ENCODE data around the gene RPS19. TPM values are rescaled to one million over a fixed set of nuclear protein-coding genes. Genes with fewer than 3 reads are reported as not detected.

Gene RPS19
- total RNA-seq, 1 experiment from 2014 or later: 3,020 TPM

DNA sequence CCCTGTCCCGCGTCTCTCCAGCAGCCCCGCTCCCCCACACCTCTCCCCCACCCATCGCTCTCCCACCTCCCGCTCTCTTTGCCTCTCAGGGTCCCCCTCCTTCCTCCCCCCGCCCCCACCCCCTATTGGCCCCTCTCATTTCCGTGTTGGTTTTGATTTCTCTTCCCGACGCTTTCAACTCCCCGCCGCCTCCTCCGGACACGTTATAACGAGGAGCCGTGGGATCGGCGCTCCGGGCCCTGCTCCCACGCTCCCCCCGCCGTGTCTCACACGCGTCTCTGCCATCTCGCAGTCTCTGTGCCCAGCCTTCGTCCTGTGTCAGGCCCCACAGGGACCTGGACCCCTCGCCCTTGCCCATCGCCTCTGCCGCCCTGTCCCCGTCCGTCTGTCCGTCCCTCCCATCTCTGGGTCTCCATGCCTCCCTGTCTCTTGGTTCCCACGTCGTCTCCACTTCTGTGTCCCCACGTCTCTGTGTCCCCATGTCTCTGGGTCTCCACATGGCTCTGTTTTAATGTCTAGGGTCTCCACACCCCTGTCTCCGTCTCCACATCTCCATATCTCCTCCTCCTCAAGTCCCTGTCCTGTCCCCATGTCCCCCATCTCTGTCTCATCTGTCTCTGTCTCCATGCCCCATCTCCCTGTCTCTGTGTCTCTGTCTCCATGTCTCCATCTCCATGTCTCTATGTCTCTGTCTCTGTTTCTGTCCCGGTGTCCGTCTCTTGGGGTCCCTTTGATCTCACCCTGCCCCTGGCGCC is 55.1 kb downstream of the RPS19 start:
- ATAC-seq: no peak
- no peaks in the 10 kb centered on the region for H3K9me3 ChIP-seq (ENCODE audit: control insufficient read depth in 1 of 2, insufficient read depth in 1 of 2, low read depth in 1 of 2, low read length in 2 of 2)
- POLR2A ChIA-PET: no interaction called here
- H3K9me2 ChIP-seq (ENCODE audit: insufficient read depth): no peaks in the 10 kb centered on the region
- no peak overlapping the region for H2AFZ ChIP-seq (ENCODE audit: low read depth, low read length, poor library complexity, severe bottlenecking)
- no peaks in the 10 kb centered on the region for H3K4me1 ChIP-seq (ENCODE audit: control insufficient read depth in 1 of 2, insufficient read depth in 2 of 2, low read length in 2 of 2)
- no peak for TF ChIP-seq SRF (IDR thresholded peaks at IDR 0.05; ENCODE audit: low read depth)
- no peak for TF ChIP-seq EGR1 (IDR thresholded peaks at IDR 0.05; ENCODE audit: low read depth)
- TF ChIP-seq TCF7L2 (IDR thresholded peaks at IDR 0.05; ENCODE audit: borderline replicate concordance, extremely low read depth, insufficient read depth, insufficient read length): no peak
- TF ChIP-seq, protein P1, sequence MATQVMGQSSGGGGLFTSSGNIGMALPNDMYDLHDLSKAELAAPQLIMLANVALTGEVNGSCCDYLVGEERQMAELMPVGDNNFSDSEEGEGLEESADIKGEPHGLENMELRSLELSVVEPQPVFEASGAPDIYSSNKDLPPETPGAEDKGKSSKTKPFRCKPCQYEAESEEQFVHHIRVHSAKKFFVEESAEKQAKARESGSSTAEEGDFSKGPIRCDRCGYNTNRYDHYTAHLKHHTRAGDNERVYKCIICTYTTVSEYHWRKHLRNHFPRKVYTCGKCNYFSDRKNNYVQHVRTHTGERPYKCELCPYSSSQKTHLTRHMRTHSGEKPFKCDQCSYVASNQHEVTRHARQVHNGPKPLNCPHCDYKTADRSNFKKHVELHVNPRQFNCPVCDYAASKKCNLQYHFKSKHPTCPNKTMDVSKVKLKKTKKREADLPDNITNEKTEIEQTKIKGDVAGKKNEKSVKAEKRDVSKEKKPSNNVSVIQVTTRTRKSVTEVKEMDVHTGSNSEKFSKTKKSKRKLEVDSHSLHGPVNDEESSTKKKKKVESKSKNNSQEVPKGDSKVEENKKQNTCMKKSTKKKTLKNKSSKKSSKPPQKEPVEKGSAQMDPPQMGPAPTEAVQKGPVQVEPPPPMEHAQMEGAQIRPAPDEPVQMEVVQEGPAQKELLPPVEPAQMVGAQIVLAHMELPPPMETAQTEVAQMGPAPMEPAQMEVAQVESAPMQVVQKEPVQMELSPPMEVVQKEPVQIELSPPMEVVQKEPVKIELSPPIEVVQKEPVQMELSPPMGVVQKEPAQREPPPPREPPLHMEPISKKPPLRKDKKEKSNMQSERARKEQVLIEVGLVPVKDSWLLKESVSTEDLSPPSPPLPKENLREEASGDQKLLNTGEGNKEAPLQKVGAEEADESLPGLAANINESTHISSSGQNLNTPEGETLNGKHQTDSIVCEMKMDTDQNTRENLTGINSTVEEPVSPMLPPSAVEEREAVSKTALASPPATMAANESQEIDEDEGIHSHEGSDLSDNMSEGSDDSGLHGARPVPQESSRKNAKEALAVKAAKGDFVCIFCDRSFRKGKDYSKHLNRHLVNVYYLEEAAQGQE (IDR thresholded peaks at IDR 0.05; ENCODE audit: low read depth): no peak
- TF ChIP-seq JUND (IDR thresholded peaks at IDR 0.05): no peak
- no peak for TF ChIP-seq POLR2A (IDR thresholded peaks at IDR 0.05; ENCODE audit: borderline replicate concordance, extremely low read depth, insufficient read depth, insufficient read length)
- TF ChIP-seq, protein P2, sequence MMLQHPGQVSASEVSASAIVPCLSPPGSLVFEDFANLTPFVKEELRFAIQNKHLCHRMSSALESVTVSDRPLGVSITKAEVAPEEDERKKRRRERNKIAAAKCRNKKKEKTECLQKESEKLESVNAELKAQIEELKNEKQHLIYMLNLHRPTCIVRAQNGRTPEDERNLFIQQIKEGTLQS (IDR thresholded peaks at IDR 0.05): no peak
- TF ChIP-seq FOSL1 (IDR thresholded peaks at IDR 0.05; ENCODE audit: low read depth): no peak
- no peak for TF ChIP-seq EZH2 (IDR thresholded peaks at IDR 0.05)
- TF ChIP-seq, protein P3, sequence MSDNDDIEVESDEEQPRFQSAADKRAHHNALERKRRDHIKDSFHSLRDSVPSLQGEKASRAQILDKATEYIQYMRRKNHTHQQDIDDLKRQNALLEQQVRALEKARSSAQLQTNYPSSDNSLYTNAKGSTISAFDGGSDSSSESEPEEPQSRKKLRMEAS (IDR thresholded peaks at IDR 0.05): no peak
- TF ChIP-seq, protein P4, sequence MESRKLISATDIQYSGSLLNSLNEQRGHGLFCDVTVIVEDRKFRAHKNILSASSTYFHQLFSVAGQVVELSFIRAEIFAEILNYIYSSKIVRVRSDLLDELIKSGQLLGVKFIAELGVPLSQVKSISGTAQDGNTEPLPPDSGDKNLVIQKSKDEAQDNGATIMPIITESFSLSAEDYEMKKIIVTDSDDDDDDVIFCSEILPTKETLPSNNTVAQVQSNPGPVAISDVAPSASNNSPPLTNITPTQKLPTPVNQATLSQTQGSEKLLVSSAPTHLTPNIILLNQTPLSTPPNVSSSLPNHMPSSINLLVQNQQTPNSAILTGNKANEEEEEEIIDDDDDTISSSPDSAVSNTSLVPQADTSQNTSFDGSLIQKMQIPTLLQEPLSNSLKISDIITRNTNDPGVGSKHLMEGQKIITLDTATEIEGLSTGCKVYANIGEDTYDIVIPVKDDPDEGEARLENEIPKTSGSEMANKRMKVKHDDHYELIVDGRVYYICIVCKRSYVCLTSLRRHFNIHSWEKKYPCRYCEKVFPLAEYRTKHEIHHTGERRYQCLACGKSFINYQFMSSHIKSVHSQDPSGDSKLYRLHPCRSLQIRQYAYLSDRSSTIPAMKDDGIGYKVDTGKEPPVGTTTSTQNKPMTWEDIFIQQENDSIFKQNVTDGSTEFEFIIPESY (IDR thresholded peaks at IDR 0.05; ENCODE audit: extremely low read depth, insufficient replicate concordance, low read length): no peak
- TF ChIP-seq RAD21 (IDR thresholded peaks at IDR 0.05; ENCODE audit: low read depth): no peak
- no peak for TF ChIP-seq POLR2AphosphoS5 (IDR thresholded peaks at IDR 0.05; ENCODE audit: low read depth, low read length)
- TF ChIP-seq SIN3A (IDR thresholded peaks at IDR 0.05; ENCODE audit: low read depth): no peak
- no peak for TF ChIP-seq ZFX (IDR thresholded peaks at IDR 0.05)
- no peak for TF ChIP-seq YY1 (IDR thresholded peaks at IDR 0.05; ENCODE audit: extremely low read depth, insufficient replicate concordance, low read depth, low read length)
- no peak for TF ChIP-seq ZNF274 (IDR thresholded peaks at IDR 0.05; ENCODE audit: low read depth, low read length)
- TF ChIP-seq, protein P5, sequence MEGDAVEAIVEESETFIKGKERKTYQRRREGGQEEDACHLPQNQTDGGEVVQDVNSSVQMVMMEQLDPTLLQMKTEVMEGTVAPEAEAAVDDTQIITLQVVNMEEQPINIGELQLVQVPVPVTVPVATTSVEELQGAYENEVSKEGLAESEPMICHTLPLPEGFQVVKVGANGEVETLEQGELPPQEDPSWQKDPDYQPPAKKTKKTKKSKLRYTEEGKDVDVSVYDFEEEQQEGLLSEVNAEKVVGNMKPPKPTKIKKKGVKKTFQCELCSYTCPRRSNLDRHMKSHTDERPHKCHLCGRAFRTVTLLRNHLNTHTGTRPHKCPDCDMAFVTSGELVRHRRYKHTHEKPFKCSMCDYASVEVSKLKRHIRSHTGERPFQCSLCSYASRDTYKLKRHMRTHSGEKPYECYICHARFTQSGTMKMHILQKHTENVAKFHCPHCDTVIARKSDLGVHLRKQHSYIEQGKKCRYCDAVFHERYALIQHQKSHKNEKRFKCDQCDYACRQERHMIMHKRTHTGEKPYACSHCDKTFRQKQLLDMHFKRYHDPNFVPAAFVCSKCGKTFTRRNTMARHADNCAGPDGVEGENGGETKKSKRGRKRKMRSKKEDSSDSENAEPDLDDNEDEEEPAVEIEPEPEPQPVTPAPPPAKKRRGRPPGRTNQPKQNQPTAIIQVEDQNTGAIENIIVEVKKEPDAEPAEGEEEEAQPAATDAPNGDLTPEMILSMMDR (IDR thresholded peaks at IDR 0.05 in 2 of 3, conservative IDR thresholded peaks at IDR 0.05 in 1 of 3; ENCODE audit: borderline replicate concordance in 1 of 3, insufficient read depth in 1 of 3, low read depth in 2 of 3, low read length in 2 of 3): no peak
- no peak for TF ChIP-seq SP1 (IDR thresholded peaks at IDR 0.05; ENCODE audit: low read depth)
- no peak overlapping the region for H3K4me2 ChIP-seq (ENCODE audit: low read length)
- no peak overlapping the region for H3K27ac ChIP-seq (ENCODE audit: low read depth, low read length)
- no peak overlapping the region for H3K9ac ChIP-seq (ENCODE audit: low read length)
- H3K79me2 ChIP-seq (ENCODE audit: insufficient read depth, low read length): no peaks in the 10 kb centered on the region
- no peak for DNase-seq (ENCODE audit: low read depth, low spot score)
- H4K20me1 ChIP-seq (ENCODE audit: insufficient read depth): no peaks in the 10 kb centered on the region
- H3K27me3 ChIP-seq (ENCODE audit: insufficient read depth, low read length): no peaks in the 10 kb centered on the region; the same call in 1 of the 2 replicates
- BruUV-seq (replicated peaks): no TSS peak
- CTCF ChIA-PET: no interaction called here
- RAD21 ChIA-PET (ENCODE audit: low non-redundant PET in 1 of 2, low total read pairs in 2 of 2, uncharacterized antibody in 2 of 2, unreplicated experiment in 2 of 2): no interaction called here
- H3K4me3 ChIP-seq (replicated peaks in 1 of 2; ENCODE audit: low read depth in 1 of 2, low read length in 2 of 2): no peak overlapping the region
- no peaks in the 10 kb centered on the region for H3K36me3 ChIP-seq (ENCODE audit: control insufficient read depth in 1 of 2, insufficient read depth in 2 of 2, low read length in 2 of 2)
- intact Hi-C loops (cut with micrococcal nuclease): no loop called here

Data from HCT116 (cell line).